Osteoblast (primary cell): ENCODE data around the gene GALR1. TPM values are rescaled to one million over a fixed set of nuclear protein-coding genes. Genes with fewer than 3 reads are reported as not detected.

ENCODE experiments used
- DNase-seq: peaks from one replicate; pipeline ENCODE4 v3.0.0; 2011; ENCODE audit warnings: low spot score, mixed read lengths; ENCODE audit not compliant: insufficient read length; ENCODE audit errors: missing footprints
- H2AFZ ChIP-seq: 2 replicates; pipeline ENCODE4 v1.6.0; 2011; ENCODE audit warnings: mild to moderate bottlenecking, low read length
- H3K27ac ChIP-seq: 2 replicates; pipeline ENCODE4 v1.5.1; 2011; ENCODE audit warnings: mild to moderate bottlenecking, low read depth, low read length, moderate library complexity
- H3K27me3 ChIP-seq: 2 replicates; pipeline ENCODE4 v1.6.0; 2012; ENCODE audit warnings: mild to moderate bottlenecking, control low read depth, inconsistent platforms, low read length, moderate library complexity; ENCODE audit not compliant: insufficient read depth
- H3K36me3 ChIP-seq: 2 replicates; pipeline ENCODE4 v1.5.1; 2011; ENCODE audit warnings: mild to moderate bottlenecking, low read length, control low read depth, moderate library complexity; ENCODE audit not compliant: insufficient read depth
- H3K4me1 ChIP-seq: 2 replicates; pipeline ENCODE4 v1.5.1; 2011; ENCODE audit warnings: mild to moderate bottlenecking, low read length, control low read depth, moderate library complexity; ENCODE audit not compliant: insufficient read depth
- H3K4me2 ChIP-seq: 2 replicates; pipeline ENCODE4 v1.6.0; 2011; ENCODE audit warnings: mild to moderate bottlenecking, low read length; ENCODE audit not compliant: insufficient read depth
- H3K4me3 ChIP-seq: fragments of 200-600 bp; sonication (generic); 3 replicates; pipeline ENCODE4 v1.5.1; 2012; ENCODE audit warnings: mild to moderate bottlenecking, low read length, inconsistent platforms; ENCODE audit not compliant: insufficient read depth
- H3K79me2 ChIP-seq: 2 replicates; pipeline ENCODE4 v1.6.0; 2012; ENCODE audit warnings: mild to moderate bottlenecking, low read length, control low read depth, inconsistent platforms; ENCODE audit not compliant: insufficient read depth
- H3K9me3 ChIP-seq: 2 replicates; pipeline ENCODE4 v1.5.1; 2011; ENCODE audit warnings: low read depth, low read length, control low read depth
- H4K20me1 ChIP-seq: 2 replicates; pipeline ENCODE4 v1.6.0; 2012; ENCODE audit warnings: mild to moderate bottlenecking, low read length, control low read depth; ENCODE audit not compliant: insufficient read depth
- CTCF ChIP-seq: IDR thresholded peaks from 2 replicates; pipeline ENCODE4 v1.5.1; 2011; ENCODE audit warnings: mild to moderate bottlenecking, low read depth, low read length, moderate library complexity; ENCODE audit errors: extremely low read depth
- total RNA-seq: library from RNA; depleted of rRNA; stranded (reverse); fragments of >200 nt; gene quantifications from 2 replicates; pipeline ENCODE4 v1.2.3, GENCODE V29; 2012

The GALR1 gene
- total RNA-seq, 1 donor: not detected

GRCh38 chr18:77250501-77250925 lies 865 bp downstream of the GALR1 start:
- Histone ChIP-seq H3K27ac (no peak overlapping the region), H3K79me2 (no peaks in the 10 kb centered on the region), H3K4me2 (no peak overlapping the region), H3K4me1 (no peaks in the 10 kb centered on the region), H3K9me3 (no peaks in the 10 kb centered on the region), H2AFZ (no peak overlapping the region), H4K20me1 (no peaks in the 10 kb centered on the region), H3K27me3 (peaks cover 26% of the 10 kb centered on the region), H3K4me3 (no peak overlapping the region), H3K36me3 (no peaks in the 10 kb centered on the region)
- TF ChIP-seq CTCF: no peak
- no peak for DNase-seq

- no peaks in the 10 kb centered on the region for H3K36me3 ChIP-seq
- no peak overlapping the region for H3K4me3 ChIP-seq
- DNase-seq: no peak
- no peaks in the 10 kb centered on the region for H4K20me1 ChIP-seq
- H2AFZ ChIP-seq: no peak overlapping the region
- H3K79me2 ChIP-seq: no peaks in the 10 kb centered on the region
- no peak overlapping the region for H3K27ac ChIP-seq
- peaks cover 26% of the 10 kb centered on the region for H3K27me3 ChIP-seq
- TF ChIP-seq CTCF: no peak
- H3K9me3 ChIP-seq: no peaks in the 10 kb centered on the region
- no peaks in the 10 kb centered on the region for H3K4me1 ChIP-seq
- H3K4me2 ChIP-seq: no peak overlapping the region
Measured at GRCh38 chr18:77250926-77251729, 1.5 kb downstream of the GALR1 start.

DNA sequence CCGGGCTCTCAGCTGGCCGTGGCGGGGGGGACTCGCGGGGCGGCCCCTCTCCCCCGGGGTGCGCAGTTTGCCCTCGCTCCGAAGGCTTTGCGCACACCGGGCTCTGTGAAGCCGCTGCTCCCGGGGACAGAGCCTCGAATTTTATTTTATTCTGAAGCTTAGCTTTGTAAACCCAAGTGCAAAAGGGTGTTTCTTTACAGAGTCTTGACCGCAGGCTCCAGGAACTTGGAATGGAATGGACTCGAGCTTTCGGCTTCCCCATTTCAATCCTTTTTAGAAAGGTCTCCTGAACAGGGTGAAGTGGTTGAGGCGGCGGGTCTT lies 2.0 kb downstream of the GALR1 start:
- no peak for TF ChIP-seq CTCF
- no peak for DNase-seq
- Histone ChIP-seq H3K9me3 (no peaks in the 10 kb centered on the region), H3K79me2 (no peaks in the 10 kb centered on the region), H4K20me1 (no peaks in the 10 kb centered on the region), H3K4me2 (no peak overlapping the region), H3K27me3 (peaks cover 26% of the 10 kb centered on the region), H3K4me1 (no peaks in the 10 kb centered on the region), H3K36me3 (no peaks in the 10 kb centered on the region), H3K27ac (no peak overlapping the region), H3K4me3 (no peak overlapping the region), H2AFZ (no peak overlapping the region)

GRCh38 chr18:77254711-77255405 lies 5.2 kb downstream of the GALR1 start:
- Histone ChIP-seq H3K27ac (no peak overlapping the region), H3K79me2 (no peaks in the 10 kb centered on the region), H3K36me3 (no peaks in the 10 kb centered on the region), H3K4me1 (no peaks in the 10 kb centered on the region), H3K9me3 (no peaks in the 10 kb centered on the region), H4K20me1 (no peaks in the 10 kb centered on the region), H3K4me2 (no peak overlapping the region), H2AFZ (no peak overlapping the region), H3K4me3 (no peak overlapping the region), H3K27me3 (peaks cover 20% of the 10 kb centered on the region)
- TF ChIP-seq CTCF: no peak
- no peak for DNase-seq
